Cardiac fibroblast (primary cell): Measurements from ENCODE around the gene ZNF121.

ENCODE experiments used
- DNase-seq, 2 donors: peaks; one replicate each; pipeline versions ENCODE4 v3.0.0 to v3.0.0-alpha.2; 2010; ENCODE audit warnings: low read depth in 2 of 2
- H3K4me3 ChIP-seq, 2 donors: replicated peaks in 1 of 2; 1 replicate in 1 of 2; 2 replicates in 1 of 2; pipeline ENCODE4 v1.5.1; 2011; ENCODE audit warnings: low read depth in 2 of 2, low read length in 2 of 2, mild to moderate bottlenecking in 2 of 2, moderate library complexity in 1 of 2
- TF ChIP-seq, protein P1 (sequence below): IDR thresholded peaks from one replicate; pipeline ENCODE4 v1.5.1; 2011; ENCODE audit warnings: low read depth, mild to moderate bottlenecking, low read length, inconsistent platforms

The ZNF121 gene

DNA sequence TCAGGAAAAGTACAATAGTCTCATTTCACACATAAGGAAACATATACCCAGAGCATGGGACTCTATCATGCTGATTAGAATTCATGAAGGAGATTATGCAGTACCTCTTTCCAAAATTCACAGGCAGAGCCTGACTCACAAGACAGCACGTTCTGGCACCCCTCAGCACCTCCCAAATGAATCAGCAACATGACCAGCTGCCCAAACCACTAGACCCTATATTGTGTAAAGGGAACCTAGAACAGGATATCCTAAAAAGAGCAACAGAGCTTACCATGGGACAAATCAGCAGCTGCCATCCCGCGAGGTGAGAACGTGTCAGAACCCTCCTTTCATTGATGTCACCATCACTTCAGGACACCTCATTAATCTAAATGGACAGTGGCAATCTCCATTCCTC, 48.4 kb downstream of the ZNF121 start:
- no peak overlapping the region for H3K4me3 ChIP-seq
- TF ChIP-seq, protein P1, sequence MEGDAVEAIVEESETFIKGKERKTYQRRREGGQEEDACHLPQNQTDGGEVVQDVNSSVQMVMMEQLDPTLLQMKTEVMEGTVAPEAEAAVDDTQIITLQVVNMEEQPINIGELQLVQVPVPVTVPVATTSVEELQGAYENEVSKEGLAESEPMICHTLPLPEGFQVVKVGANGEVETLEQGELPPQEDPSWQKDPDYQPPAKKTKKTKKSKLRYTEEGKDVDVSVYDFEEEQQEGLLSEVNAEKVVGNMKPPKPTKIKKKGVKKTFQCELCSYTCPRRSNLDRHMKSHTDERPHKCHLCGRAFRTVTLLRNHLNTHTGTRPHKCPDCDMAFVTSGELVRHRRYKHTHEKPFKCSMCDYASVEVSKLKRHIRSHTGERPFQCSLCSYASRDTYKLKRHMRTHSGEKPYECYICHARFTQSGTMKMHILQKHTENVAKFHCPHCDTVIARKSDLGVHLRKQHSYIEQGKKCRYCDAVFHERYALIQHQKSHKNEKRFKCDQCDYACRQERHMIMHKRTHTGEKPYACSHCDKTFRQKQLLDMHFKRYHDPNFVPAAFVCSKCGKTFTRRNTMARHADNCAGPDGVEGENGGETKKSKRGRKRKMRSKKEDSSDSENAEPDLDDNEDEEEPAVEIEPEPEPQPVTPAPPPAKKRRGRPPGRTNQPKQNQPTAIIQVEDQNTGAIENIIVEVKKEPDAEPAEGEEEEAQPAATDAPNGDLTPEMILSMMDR, result no peak
- peak in 1 of 2 donors; percentile 23 for DNase-seq

DNA sequence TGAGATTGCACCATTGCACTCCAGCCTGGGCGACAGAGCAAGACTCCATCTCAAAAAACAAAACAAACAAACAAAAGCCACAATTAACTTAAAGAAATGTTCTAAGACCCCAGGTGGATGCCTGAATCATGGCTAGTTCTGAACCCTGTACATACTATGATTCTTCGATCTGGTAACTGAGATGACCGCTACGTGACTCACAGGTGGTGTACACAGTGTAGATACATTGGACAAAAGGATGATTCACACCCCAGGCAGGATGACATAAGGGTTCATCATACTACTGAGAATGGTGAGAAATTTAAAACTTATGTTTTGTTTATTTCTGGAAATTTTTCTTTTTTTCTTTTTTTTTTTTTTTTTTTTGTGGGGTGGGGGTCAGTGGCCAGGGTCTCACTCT, 52.4 kb downstream of the ZNF121 start:
- DNase-seq, result peak in 1 of 2 donors; percentile 78
- no peak overlapping the region for H3K4me3 ChIP-seq
- TF ChIP-seq, protein P1, result no peak

DNA sequence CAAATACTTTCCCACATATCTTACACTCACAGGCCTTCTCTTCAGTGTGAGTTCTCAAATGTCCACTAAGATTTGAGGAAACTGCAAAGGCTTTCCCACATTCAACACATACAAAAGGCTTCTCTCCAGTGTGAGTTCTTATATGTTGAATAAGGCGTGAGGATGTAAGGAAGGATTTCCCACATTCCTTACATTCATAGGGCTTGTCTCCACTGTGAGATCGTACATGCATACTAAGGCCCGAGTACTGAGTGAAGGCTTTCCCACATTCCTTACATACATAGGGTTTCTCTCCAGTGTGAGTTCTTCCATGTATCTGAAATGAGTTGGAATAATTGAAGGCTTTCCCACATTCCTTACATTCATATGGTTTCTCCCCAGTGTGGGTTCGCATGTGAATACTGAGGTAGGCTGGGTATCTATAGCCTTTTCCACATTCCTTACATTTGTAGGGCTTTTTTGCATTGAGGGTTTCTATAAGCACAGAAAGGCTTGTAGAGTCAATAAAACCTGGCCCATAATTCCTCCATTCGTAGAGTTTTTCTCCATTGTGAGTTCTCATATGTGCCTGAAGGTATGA, 55.5 kb downstream of the ZNF121 start:
- DNase-seq, result peak; percentile 14 to 27
- TF ChIP-seq, protein P1, result no peak
- no peak overlapping the region for H3K4me3 ChIP-seq

DNA sequence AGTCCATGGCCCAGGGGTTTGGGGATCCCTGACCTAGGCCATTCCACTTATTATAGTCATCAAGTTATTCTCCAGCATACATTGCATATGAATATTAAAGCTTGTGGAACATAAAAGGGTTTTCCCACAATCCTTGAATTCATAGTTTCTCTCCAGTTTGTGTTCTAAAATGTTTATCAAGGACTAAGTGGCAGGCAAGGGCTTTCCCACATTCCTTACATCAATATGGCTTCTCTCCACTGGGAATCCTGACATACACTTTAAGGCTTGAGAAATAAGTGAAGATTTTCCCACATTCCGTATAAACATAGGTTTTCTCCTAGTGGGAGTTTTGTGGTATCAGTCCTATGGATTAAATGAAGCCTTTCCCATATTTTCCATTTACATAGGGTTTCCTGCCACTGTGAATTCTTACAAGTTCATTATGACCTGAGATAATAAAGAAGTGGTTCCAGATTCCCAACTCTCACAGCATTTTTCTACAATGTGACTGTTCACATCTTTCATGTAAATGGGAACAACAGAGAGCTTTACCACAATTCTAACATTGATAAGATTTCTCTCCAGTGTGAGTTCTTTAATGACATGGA, 60.3 kb downstream of the ZNF121 start:
- TF ChIP-seq, protein P1, result no peak
- DNase-seq, result peak; percentile 1 to 16
- H3K4me3 ChIP-seq, result no peak overlapping the region
